Measurements from ENCODE around the gene ALK. TPM values are rescaled to one million over a fixed set of nuclear protein-coding genes. Genes with fewer than 3 reads are reported as not detected.

ALK gene
- total and polyA plus RNA-seq, 2 experiments from 2014 or later, result 0.35 TPM; not detected in 1

DNA sequence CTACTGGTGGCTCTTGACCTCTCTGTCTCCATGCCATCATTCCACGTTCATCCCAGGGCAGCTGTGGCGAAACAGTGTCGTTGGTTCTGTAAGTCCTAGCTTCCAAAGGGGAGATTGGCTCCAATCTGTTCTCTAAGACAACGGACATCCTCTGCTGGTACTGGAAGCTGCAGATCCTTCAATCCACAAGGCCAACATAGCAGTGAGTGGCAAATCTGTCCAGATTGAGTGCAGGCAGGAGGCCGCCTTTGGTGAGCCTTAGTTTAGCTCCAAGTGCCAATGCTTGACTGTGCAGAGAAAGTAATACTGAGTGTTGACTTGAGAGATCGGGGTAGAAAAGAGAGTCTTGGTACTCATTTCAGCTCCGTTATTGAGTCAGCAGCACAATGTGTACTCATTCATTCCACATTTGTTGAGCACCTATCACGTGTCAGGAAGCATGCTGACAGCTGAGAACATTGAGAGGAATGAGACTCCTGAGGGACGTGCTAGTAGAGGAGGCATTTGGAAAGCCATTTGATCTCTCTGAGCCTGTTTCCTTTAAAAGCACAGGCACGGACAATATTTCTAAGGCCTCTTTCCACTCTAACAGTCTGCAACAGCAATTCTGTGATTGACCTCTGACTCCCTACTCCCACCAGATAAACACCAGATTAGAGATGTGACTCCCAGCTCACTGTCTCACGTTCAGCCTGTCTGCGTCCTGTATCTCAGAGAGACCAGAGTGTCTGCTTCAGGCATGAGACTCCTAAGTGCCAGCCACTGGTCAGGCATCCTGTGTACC is 500.2 kb downstream of the ALK start:
- Histone ChIP-seq H3K9me2 (ENCODE audit: insufficient read depth) (no peaks in the 10 kb centered on the region), H3K4me2 (no peak overlapping the region; the same call in 1 of the 2 replicates)
- no peak overlapping the region for H3K27ac Mint-ChIP-seq

More for the DNA sequence above, 500.2 kb downstream of the ALK start:
- no peak for TF ChIP-seq CREB1 (CRISPR knock-in tag; IDR thresholded peaks at IDR 0.05; ENCODE audit: low read depth)
- TF ChIP-seq, protein P1, sequence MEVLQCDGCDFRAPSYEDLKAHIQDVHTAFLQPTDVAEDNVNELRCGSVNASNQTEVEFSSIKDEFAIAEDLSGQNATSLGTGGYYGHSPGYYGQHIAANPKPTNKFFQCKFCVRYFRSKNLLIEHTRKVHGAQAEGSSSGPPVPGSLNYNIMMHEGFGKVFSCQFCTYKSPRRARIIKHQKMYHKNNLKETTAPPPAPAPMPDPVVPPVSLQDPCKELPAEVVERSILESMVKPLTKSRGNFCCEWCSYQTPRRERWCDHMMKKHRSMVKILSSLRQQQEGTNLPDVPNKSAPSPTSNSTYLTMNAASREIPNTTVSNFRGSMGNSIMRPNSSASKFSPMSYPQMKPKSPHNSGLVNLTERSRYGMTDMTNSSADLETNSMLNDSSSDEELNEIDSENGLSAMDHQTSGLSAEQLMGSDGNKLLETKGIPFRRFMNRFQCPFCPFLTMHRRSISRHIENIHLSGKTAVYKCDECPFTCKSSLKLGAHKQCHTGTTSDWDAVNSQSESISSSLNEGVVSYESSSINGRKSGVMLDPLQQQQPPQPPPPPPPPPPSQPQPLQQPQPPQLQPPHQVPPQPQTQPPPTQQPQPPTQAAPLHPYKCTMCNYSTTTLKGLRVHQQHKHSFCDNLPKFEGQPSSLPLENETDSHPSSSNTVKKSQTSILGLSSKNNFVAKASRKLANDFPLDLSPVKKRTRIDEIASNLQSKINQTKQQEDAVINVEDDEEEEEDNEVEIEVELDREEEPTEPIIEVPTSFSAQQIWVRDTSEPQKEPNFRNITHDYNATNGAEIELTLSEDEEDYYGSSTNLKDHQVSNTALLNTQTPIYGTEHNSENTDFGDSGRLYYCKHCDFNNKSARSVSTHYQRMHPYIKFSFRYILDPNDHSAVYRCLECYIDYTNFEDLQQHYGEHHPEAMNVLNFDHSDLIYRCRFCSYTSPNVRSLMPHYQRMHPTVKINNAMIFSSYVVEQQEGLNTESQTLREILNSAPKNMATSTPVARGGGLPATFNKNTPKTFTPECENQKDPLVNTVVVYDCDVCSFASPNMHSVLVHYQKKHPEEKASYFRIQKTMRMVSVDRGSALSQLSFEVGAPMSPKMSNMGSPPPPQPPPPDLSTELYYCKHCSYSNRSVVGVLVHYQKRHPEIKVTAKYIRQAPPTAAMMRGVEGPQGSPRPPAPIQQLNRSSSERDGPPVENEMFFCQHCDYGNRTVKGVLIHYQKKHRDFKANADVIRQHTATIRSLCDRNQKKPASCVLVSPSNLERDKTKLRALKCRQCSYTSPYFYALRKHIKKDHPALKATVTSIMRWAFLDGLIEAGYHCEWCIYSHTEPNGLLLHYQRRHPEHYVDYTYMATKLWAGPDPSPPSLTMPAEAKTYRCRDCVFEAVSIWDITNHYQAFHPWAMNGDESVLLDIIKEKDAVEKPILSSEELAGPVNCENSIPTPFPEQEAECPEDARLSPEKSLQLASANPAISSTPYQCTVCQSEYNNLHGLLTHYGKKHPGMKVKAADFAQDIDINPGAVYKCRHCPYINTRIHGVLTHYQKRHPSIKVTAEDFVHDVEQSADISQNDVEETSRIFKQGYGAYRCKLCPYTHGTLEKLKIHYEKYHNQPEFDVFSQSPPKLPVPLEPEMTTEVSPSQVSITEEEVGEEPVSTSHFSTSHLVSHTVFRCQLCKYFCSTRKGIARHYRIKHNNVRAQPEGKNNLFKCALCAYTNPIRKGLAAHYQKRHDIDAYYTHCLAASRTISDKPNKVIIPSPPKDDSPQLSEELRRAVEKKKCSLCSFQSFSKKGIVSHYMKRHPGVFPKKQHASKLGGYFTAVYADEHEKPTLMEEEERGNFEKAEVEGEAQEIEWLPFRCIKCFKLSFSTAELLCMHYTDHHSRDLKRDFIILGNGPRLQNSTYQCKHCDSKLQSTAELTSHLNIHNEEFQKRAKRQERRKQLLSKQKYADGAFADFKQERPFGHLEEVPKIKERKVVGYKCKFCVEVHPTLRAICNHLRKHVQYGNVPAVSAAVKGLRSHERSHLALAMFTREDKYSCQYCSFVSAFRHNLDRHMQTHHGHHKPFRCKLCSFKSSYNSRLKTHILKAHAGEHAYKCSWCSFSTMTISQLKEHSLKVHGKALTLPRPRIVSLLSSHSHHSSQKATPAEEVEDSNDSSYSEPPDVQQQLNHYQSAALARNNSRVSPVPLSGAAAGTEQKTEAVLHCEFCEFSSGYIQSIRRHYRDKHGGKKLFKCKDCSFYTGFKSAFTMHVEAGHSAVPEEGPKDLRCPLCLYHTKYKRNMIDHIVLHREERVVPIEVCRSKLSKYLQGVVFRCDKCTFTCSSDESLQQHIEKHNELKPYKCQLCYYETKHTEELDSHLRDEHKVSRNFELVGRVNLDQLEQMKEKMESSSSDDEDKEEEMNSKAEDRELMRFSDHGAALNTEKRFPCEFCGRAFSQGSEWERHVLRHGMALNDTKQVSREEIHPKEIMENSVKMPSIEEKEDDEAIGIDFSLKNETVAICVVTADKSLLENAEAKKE (CRISPR knock-in tag; IDR thresholded peaks at IDR 0.05), result no peak
- TF ChIP-seq ZNF331 (CRISPR knock-in tag; IDR thresholded peaks at IDR 0.05; ENCODE audit: low read depth), result no peak
- TF ChIP-seq STAT1 (IDR thresholded peaks at IDR 0.05; ENCODE audit: unreplicated experiment), result no peak
- no peak for TF ChIP-seq JUNB (IDR thresholded peaks at IDR 0.05; ENCODE audit: unreplicated experiment)
- H3K4me1 ChIP-seq (ENCODE audit: insufficient read depth), result peaks cover 11% of the 10 kb centered on the region; the same call in 1 of the 2 replicates
- H3K36me3 ChIP-seq (ENCODE audit: insufficient read depth), result no peaks in the 10 kb centered on the region
- no peaks in the 10 kb centered on the region for H4K20me1 ChIP-seq (replicated peaks; ENCODE audit: insufficient read depth)
- no peaks in the 10 kb centered on the region for H3F3A ChIP-seq (replicated peaks; ENCODE audit: low read depth)
- ATAC-seq, result no peak
- H3K79me2 ChIP-seq (replicated peaks; ENCODE audit: insufficient read depth), result no peaks in the 10 kb centered on the region
- no peak overlapping the region for H3K4me3 ChIP-seq
- Mint-ChIP-seq H3K27me3 (ENCODE audit: insufficient read depth, low read depth, poor library complexity) (peaks cover 2% of the 10 kb centered on the region), H3K4me3 (no peak overlapping the region), H3K4me1 (peaks cover 8% of the 10 kb centered on the region), H3K9me3 (no peaks in the 10 kb centered on the region), H3K36me3 (ENCODE audit: low read depth) (no peaks in the 10 kb centered on the region)
- H2AFZ ChIP-seq, result peak overlapping the region; percentile 85
- no peak for DNase-seq (ENCODE audit: low spot score)
- no peak overlapping the region for H3K27ac ChIP-seq (ENCODE audit: low read depth)
- H3K27me3 ChIP-seq (ENCODE audit: insufficient read depth), result no peaks in the 10 kb centered on the region
